Stomach (tissue), 9 donors: ENCODE data around the gene ATP1B3. TPM values are rescaled to one million over a fixed set of nuclear protein-coding genes. Genes with fewer than 3 reads are reported as not detected.

Source experiments
- DNase-seq, 2 donors: peaks; one replicate each; pipeline versions ENCODE4 v3.0.0 to v3.0.0-alpha.2; 2013 to 2019
- H3K27ac ChIP-seq, 5 donors: fragments of 200-600 bp in 4 of 5; sonication (generic) in 4 of 5; one replicate each; pipeline ENCODE4 v1.5.1; 2013 to 2019; ENCODE audit warnings: mild to moderate bottlenecking in 1 of 5, moderate library complexity in 1 of 5
- H3K27me3 ChIP-seq, 3 donors: fragments of 200-600 bp; sonication (generic); one replicate each; pipeline ENCODE4 v1.5.1; 2017 to 2019; ENCODE audit warnings: mixed run types in 1 of 3
- H3K36me3 ChIP-seq, 4 donors: fragments of 200-600 bp; sonication (generic); 1 replicate in 3 of 4; 2 replicates in 1 of 4; pipeline ENCODE4 v1.5.1; 2016 to 2019
- H3K4me1 ChIP-seq, 4 donors: fragments of 200-600 bp; sonication (generic); one replicate each; pipeline ENCODE4 v1.5.1; 2016 to 2019
- H3K4me3 ChIP-seq, 4 donors: fragments of 200-600 bp; sonication (generic) in 3 of 4; one replicate each; pipeline ENCODE4 v1.5.1; 2016 to 2019; ENCODE audit warnings: mild to moderate bottlenecking in 1 of 4
- H3K9me3 ChIP-seq, 4 donors: fragments of 200-600 bp; sonication (generic); one replicate each; pipeline ENCODE4 v1.5.1; 2016 to 2019
- EP300 ChIP-seq: sonication (generic); formaldehyde crosslinking; IDR thresholded peaks from one replicate; pipeline ENCODE4 v1.6.1; 2017; ENCODE audit warnings: antibody characterized with exemption
- POLR2A ChIP-seq, 4 donors: fragments of 450-650 bp; IDR thresholded peaks; one replicate each; pipeline ENCODE4 v1.6.1; 2016; ENCODE audit warnings: antibody characterized with exemption in 4 of 4, control low read depth in 2 of 4, mild to moderate bottlenecking in 1 of 4, moderate library complexity in 1 of 4
- POLR2AphosphoS5 ChIP-seq, 3 donors: sonication (generic); formaldehyde crosslinking; IDR thresholded peaks; one replicate each; pipeline ENCODE4 v1.6.1; 2016; ENCODE audit warnings: antibody characterized with exemption in 3 of 3
- WGBS, 5 donors: extraction: QIAGEN DNeasy Blood & Tissue Kit in 3 of 5; methylation state at CpG; one replicate each; pipeline versions ENCODE4 v1.1.5 to v1.1.7; 2013 to 2018; 5-methylcytosine and 5-hydroxymethylcytosine counted together
- intact Hi-C: fragments of 100-400 bp; cut with DNase I; formaldehyde crosslinking; loops from one replicate; pipeline ENCODE4 v1.15.1; 2023; ENCODE audit warnings: low total_unique reads
- polyA plus RNA-seq, 3 donors: library from polyadenylated mRNA; stranded (reverse); fragments of 200-250 nt; gene quantifications; one replicate each; pipeline ENCODE4 v1.2.3, GENCODE V29; 2013
- total RNA-seq, 5 donors: library from RNA; depleted of rRNA; stranded (reverse); fragments of >200 nt; gene quantifications; one replicate each; pipeline versions ENCODE4 v1.1.0 to v1.2.3, GENCODE V29; 2014 to 2016
- TF ChIP-seq, protein P1 (sequence below), 7 experiments: fragments of 450-650 bp in 4 of 7; fragments of 200-600 bp in 3 of 7; sonication (generic) in 3 of 7; IDR thresholded peaks; one replicate each; pipeline ENCODE4 v1.5.1; 2016 to 2019; ENCODE audit warnings: antibody characterized with exemption in 7 of 7, control low read depth in 2 of 7, mild to moderate bottlenecking in 1 of 7
- donor health status: healthy with polysubstance abuse.
- donor health status: Bipolar disorder and iron deficiency.
- donor health status: healthy.

Gene ATP1B3
- total and polyA plus RNA-seq, 8 donors, result 19.6 to 122 (median 47.5) TPM

DNA sequence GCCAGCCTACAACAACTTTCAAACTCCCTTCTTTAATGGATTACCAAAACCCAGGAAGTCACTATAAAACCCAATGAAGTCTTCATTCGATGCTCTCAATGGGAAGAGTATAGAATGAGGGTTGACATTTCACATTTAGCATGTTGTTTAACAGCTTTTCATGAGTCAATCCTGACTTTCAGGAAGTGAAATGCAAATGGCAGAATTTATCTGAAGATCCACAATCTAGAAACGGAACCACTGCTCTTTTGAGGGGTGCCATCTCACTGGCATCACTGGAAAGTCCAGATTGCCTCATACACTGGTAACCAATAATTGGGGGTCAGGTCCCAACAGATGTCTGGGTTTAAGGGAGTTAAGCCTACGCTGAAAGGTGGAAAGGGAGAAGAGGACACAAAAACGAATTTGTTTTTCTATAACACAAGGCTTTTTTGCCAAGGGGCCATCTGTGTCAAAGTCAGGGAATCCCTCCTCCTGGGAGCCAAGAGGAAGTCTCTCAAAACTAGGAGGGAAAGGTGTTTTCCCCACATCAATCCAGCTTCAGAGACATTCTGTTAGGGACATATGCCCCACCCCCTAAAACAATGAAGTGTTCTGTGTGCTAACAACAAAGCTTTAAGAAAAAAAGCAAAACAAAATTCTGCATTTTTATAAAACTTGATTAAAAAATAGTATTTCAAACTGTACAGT, 12.0 kb upstream of the ATP1B3 start:
- Histone ChIP-seq H3K27ac (peak overlapping the region in 1 of 5 donors; percentile 10), H3K9me3 (no peaks in the 10 kb centered on the region), H3K36me3 (no peaks in the 10 kb centered on the region), H3K4me1 (no peaks in the 10 kb centered on the region), H3K4me3 (no peak overlapping the region), H3K27me3 (no peaks in the 10 kb centered on the region)
- TF ChIP-seq, protein P1, sequence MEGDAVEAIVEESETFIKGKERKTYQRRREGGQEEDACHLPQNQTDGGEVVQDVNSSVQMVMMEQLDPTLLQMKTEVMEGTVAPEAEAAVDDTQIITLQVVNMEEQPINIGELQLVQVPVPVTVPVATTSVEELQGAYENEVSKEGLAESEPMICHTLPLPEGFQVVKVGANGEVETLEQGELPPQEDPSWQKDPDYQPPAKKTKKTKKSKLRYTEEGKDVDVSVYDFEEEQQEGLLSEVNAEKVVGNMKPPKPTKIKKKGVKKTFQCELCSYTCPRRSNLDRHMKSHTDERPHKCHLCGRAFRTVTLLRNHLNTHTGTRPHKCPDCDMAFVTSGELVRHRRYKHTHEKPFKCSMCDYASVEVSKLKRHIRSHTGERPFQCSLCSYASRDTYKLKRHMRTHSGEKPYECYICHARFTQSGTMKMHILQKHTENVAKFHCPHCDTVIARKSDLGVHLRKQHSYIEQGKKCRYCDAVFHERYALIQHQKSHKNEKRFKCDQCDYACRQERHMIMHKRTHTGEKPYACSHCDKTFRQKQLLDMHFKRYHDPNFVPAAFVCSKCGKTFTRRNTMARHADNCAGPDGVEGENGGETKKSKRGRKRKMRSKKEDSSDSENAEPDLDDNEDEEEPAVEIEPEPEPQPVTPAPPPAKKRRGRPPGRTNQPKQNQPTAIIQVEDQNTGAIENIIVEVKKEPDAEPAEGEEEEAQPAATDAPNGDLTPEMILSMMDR (IDR thresholded peaks at IDR 0.05), result no peak
- TF ChIP-seq POLR2AphosphoS5 (IDR thresholded peaks at IDR 0.05) (no peak), POLR2A (IDR thresholded peaks at IDR 0.05) (no peak), EP300 (no peak)
- 63 to 71% (median 69%) methylated on average over 4 of the region's 4 CpGs for WGBS, 5 donors
- intact Hi-C loops, result no loop called here
- DNase-seq, result no peak

DNA sequence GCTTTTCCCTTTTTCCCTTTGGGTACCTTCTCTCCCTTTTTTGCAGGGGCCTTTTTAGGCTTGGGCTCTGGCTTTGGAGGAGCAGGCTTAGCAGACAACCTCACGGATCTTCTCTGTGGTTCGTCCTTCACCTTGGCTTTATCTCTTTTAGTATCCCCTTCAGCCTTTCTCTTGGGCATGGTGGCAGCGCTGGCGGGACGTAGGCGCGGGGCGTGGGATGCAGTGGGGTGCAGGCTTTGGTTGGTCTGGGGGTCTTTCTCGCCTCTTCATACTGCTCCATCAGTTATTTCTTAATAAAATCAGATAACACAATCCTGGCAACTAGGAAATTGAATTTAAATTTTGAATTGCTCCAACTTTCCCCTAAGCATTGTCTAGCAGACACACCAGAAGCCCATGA, 11.3 kb upstream of the ATP1B3 start:
- no peaks in the 10 kb centered on the region for H3K27me3 ChIP-seq
- H3K9me3 ChIP-seq, result no peaks in the 10 kb centered on the region
- H3K4me1 ChIP-seq, result no peaks in the 10 kb centered on the region
- H3K27ac ChIP-seq, result no peak overlapping the region
- H3K4me3 ChIP-seq, result no peak overlapping the region
- DNase-seq, result no peak
- no peak for TF ChIP-seq EP300
- intact Hi-C loops, result no loop called here
- WGBS, 5 donors, result 96 to 98% (median 97%) methylated on average over 9 of the region's 9 CpGs
- no peaks in the 10 kb centered on the region for H3K36me3 ChIP-seq

DNA sequence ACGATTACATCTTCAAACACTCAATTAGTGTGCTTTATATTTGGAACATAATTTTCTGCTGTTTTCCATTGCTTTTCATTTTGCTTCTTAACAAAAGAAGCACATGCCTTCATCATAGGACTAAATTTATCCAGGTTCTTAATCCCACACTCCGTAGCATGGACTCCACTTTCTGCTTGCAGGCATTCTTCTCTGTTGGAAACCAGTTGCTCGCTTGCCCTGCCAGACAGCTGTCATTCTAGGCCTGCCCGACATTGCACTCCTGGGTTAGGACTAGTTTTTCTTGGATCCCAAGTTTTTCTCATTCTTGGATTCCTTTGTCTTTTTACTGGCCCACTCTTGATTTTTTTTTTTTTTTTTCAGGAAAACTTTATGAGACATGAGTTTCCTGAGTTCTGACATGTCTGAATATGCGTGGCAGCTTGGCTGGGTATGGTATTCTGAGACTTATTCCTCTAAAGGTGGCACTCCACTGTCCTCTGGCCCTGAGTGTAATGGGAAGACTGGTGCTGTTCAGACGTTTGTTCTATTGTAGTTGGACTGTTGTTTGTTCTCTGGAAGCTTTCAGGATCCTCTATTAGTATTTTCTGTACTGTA, 6.3 kb upstream of the ATP1B3 start:
- Histone ChIP-seq H3K27ac (no peak overlapping the region), H3K27me3 (no peaks in the 10 kb centered on the region), H3K4me1 (peaks cover 4 to 5% (median 5%) of the 10 kb centered on the region in 4 donors), H3K4me3 (no peak overlapping the region), H3K36me3 (no peaks in the 10 kb centered on the region), H3K9me3 (no peaks in the 10 kb centered on the region)
- DNase-seq, result no peak
- intact Hi-C loops, result loop anchor here (10.0 kb wide), 1 partner anchor 135 kb away; the partner anchor contains the start of gene RNF7
- TF ChIP-seq EP300 (no peak), POLR2AphosphoS5 (IDR thresholded peaks at IDR 0.05) (no peak), POLR2A (IDR thresholded peaks at IDR 0.05) (no peak)
- TF ChIP-seq, protein P1 (IDR thresholded peaks at IDR 0.05), result no peak
- WGBS, 5 donors, result 79 to 88% (median 84%) methylated on average over 6 of the region's 6 CpGs

- intact Hi-C loops, result loop anchor here (10.0 kb wide), 1 partner anchor 141 kb away; the partner anchor contains the start of gene RNF7
- H3K4me3 ChIP-seq, result peak overlapping the region; percentile 78 to 96 (median 95)
- TF ChIP-seq POLR2AphosphoS5 (IDR thresholded peaks at IDR 0.05), result peak in 1 of 3 donors; percentile 51
- no peak for TF ChIP-seq EP300
- TF ChIP-seq, protein P1 (IDR thresholded peaks at IDR 0.05), result peak in 5 of 7 experiments; percentile 66 to 81 (median 78)
- peak overlapping the region; percentile 99 to 100 (median 100) for H3K27ac ChIP-seq
- H3K36me3 ChIP-seq, result no peaks in the 10 kb centered on the region
- no peaks in the 10 kb centered on the region for H3K27me3 ChIP-seq
- peak; percentile 86 to 95 for DNase-seq
- WGBS, 5 donors, result 0 to 1% (median 0%) methylated on average over 15 to 19 of the region's 19 CpGs
- no peaks in the 10 kb centered on the region for H3K9me3 ChIP-seq
- H3K4me1 ChIP-seq, result peaks cover 13 to 35% (median 23%) of the 10 kb centered on the region in 4 donors
Measured at GRCh38 chr3:141875374-141875892, 1.0 kb upstream of the ATP1B3 start.
